Measurements from ENCODE around the gene KCNAB2. TPM values are rescaled to one million over a fixed set of nuclear protein-coding genes. Genes with fewer than 3 reads are reported as not detected.

Gene KCNAB2
- total RNA-seq, 4 donors from 2014 or later, result 10.9 to 12.6 (median 11.7) TPM

GRCh38 chr1:5999711-6000443, 45.8 kb upstream of the KCNAB2 start:
- Histone ChIP-seq H3K4me3 (no peak overlapping the region), H3K27me3 (no peaks in the 10 kb centered on the region), H3K27ac (no peak overlapping the region), H3K9me3 (no peaks in the 10 kb centered on the region), H3K4me1 (no peaks in the 10 kb centered on the region), H3K36me3 (peaks cover 0 to 6% of the 10 kb centered on the region in 2 donors)
- WGBS, 2 donors (ENCODE audit: low coverage in 1 of 2), result 85 to 93% methylated on average over 19 to 21 of the region's 28 CpGs
- no peak for ATAC-seq
- no peak for TF ChIP-seq POLR2A (IDR thresholded peaks at IDR 0.05)
- no peak for TF ChIP-seq POLR2AphosphoS5 (IDR thresholded peaks at IDR 0.05)
- no peak for TF ChIP-seq CTCF (IDR thresholded peaks at IDR 0.05)
- no peak for TF ChIP-seq EP300 (IDR thresholded peaks at IDR 0.05)

GRCh38 chr1:6000444-6001288, 45.0 kb upstream of the KCNAB2 start:
- H3K36me3 ChIP-seq, result peaks cover 0 to 6% of the 10 kb centered on the region in 2 donors
- H3K4me1 ChIP-seq, result no peaks in the 10 kb centered on the region
- WGBS, 2 donors (ENCODE audit: low coverage in 1 of 2), result 79% methylated on average over 10 of the region's 17 CpGs; no CpG with 5 or more reads in 1 of the 2 donors
- no peak for ATAC-seq
- no peak overlapping the region for H3K4me3 ChIP-seq
- H3K27me3 ChIP-seq, result no peaks in the 10 kb centered on the region
- TF ChIP-seq CTCF (IDR thresholded peaks at IDR 0.05) (no peak), POLR2AphosphoS5 (IDR thresholded peaks at IDR 0.05) (no peak), POLR2A (IDR thresholded peaks at IDR 0.05) (no peak), EP300 (IDR thresholded peaks at IDR 0.05) (no peak)
- H3K27ac ChIP-seq, result no peak overlapping the region
- no peaks in the 10 kb centered on the region for H3K9me3 ChIP-seq

GRCh38 chr1:6001992-6002576, 43.6 kb upstream of the KCNAB2 start:
- 48% methylated on average over 4 of the region's 13 CpGs; no CpG with 5 or more reads in 1 of the 2 donors for WGBS, 2 donors (ENCODE audit: low coverage in 1 of 2)
- TF ChIP-seq POLR2AphosphoS5 (IDR thresholded peaks at IDR 0.05) (no peak), POLR2A (IDR thresholded peaks at IDR 0.05) (no peak), EP300 (IDR thresholded peaks at IDR 0.05) (no peak), CTCF (IDR thresholded peaks at IDR 0.05) (no peak)
- Histone ChIP-seq H3K9me3 (no peaks in the 10 kb centered on the region), H3K27me3 (no peaks in the 10 kb centered on the region), H3K4me1 (no peaks in the 10 kb centered on the region), H3K4me3 (no peak overlapping the region), H3K27ac (no peak overlapping the region), H3K36me3 (no peaks in the 10 kb centered on the region)
- ATAC-seq, result no peak

- WGBS, 2 donors (ENCODE audit: low coverage in 1 of 2), result 73 to 86% methylated on average over 5 to 8 of the region's 33 CpGs
- no peak overlapping the region for H3K4me3 ChIP-seq
Observed at GRCh38 chr1:6002714-6003501, 42.8 kb upstream of the KCNAB2 start.

More at GRCh38 chr1:6002714-6003501, 42.8 kb upstream of the KCNAB2 start:
- no peaks in the 10 kb centered on the region for H3K36me3 ChIP-seq
- no peak overlapping the region for H3K27ac ChIP-seq
- no peaks in the 10 kb centered on the region for H3K9me3 ChIP-seq
- ATAC-seq, result no peak
- H3K27me3 ChIP-seq, result no peaks in the 10 kb centered on the region
- H3K4me1 ChIP-seq, result no peaks in the 10 kb centered on the region
- no peak for TF ChIP-seq EP300 (IDR thresholded peaks at IDR 0.05)
- TF ChIP-seq POLR2A (IDR thresholded peaks at IDR 0.05), result no peak
- TF ChIP-seq CTCF (IDR thresholded peaks at IDR 0.05), result no peak
- no peak for TF ChIP-seq POLR2AphosphoS5 (IDR thresholded peaks at IDR 0.05)
